IMR-90 (cell line): Measurements from ENCODE around the gene A3GALT2. TPM values are rescaled to one million over a fixed set of nuclear protein-coding genes. Genes with fewer than 3 reads are reported as not detected.
A peak's percentile ranks its signal among the peaks of the same experiment; 100 is the strongest.

ENCODE experiments used
- ATAC-seq: fragments of 200-7000 bp; cut with Tn5 transposase; 2 replicates; pipeline ENCODE4 v1.9.1; 2020; ENCODE audit warnings: low read depth, mild to moderate bottlenecking, moderate library complexity
- BruUV-seq: library from RNA; stranded (reverse); fragments of 400-500 nt; replicated peaks from 2 replicates; lab custom pipeline; 2021; lab: Mats Ljungman, UMichigan
- CTCF ChIA-PET: fragments of 300-600 bp; formaldehyde crosslinking; extraction: SDS; loops from one replicate; lab custom pipeline; 2021; ENCODE audit warnings: antibody characterized with exemption; lab: Yijun Ruan, JAX
- POLR2A ChIA-PET: fragments of 300-600 bp; sonication (Branson Sonifier 250); formaldehyde crosslinking; loops from one replicate; lab custom pipeline; 2022; ENCODE audit warnings: antibody characterized with exemption; ENCODE audit not compliant: unreplicated experiment; lab: Charles Lee
- DNase-seq: peaks from one replicate; pipeline ENCODE4 v3.0.0; 2013
- H2AFZ ChIP-seq: replicated peaks from 2 replicates; pipeline ENCODE3; 2013; ENCODE audit warnings: low read length, mild to moderate bottlenecking; ENCODE audit not compliant: poor library complexity
- H2AK5ac ChIP-seq: 2 replicates; pipeline ENCODE4 v1.6.1; 2013; ENCODE audit warnings: low read depth, low read length, inconsistent platforms
- H2AK9ac ChIP-seq: replicated peaks from 2 replicates; pipeline ENCODE3; 2013; ENCODE audit warnings: mild to moderate bottlenecking, low read depth, low read length, moderate library complexity; ENCODE audit not compliant: poor library complexity
- H2BK120ac ChIP-seq: 2 replicates; pipeline ENCODE4 v1.6.1; 2013; ENCODE audit warnings: low read depth, low read length, inconsistent platforms
- H2BK15ac ChIP-seq: 3 replicates; pipeline ENCODE4 v1.6.1; 2013; ENCODE audit warnings: low read depth, low read length, inconsistent platforms
- H2BK20ac ChIP-seq: 2 replicates; pipeline ENCODE4 v1.6.1; 2013; ENCODE audit warnings: low read depth, mild to moderate bottlenecking, inconsistent platforms, low read length, moderate library complexity
- H2BK5ac ChIP-seq: 2 replicates; pipeline ENCODE4 v1.6.1; 2013; ENCODE audit warnings: mild to moderate bottlenecking, low read depth, low read length, inconsistent platforms; ENCODE audit not compliant: poor library complexity, severe bottlenecking
- H3K14ac ChIP-seq: replicated peaks from 2 replicates; pipeline ENCODE4 v1.6.1; 2013; ENCODE audit warnings: low read depth, low read length, inconsistent platforms
- H3K18ac ChIP-seq: 2 replicates; pipeline ENCODE4 v1.6.1; 2013; ENCODE audit warnings: low read depth, low read length, control low read depth
- H3K23ac ChIP-seq: 2 replicates; pipeline ENCODE4 v1.6.1; 2013; ENCODE audit warnings: low read depth, low read length, inconsistent platforms
- H3K27ac ChIP-seq: 2 replicates; pipeline ENCODE4 v1.5.1; 2013; ENCODE audit warnings: mild to moderate bottlenecking, control low read depth, low read length; ENCODE audit not compliant: insufficient read depth
- H3K27me3 ChIP-seq: 2 replicates; pipeline ENCODE4 v1.6.1; 2013; ENCODE audit warnings: low read length; ENCODE audit not compliant: control insufficient read depth, insufficient read depth
- H3K36me3 ChIP-seq: 2 replicates; pipeline ENCODE4 v1.6.1; 2013; ENCODE audit warnings: low read length, mixed read lengths; ENCODE audit not compliant: control insufficient read depth, insufficient read depth
- H3K4ac ChIP-seq: 2 replicates; pipeline ENCODE4 v1.6.1; 2013; ENCODE audit warnings: low read depth, low read length, inconsistent platforms
- H3K4me1 ChIP-seq: 2 replicates; pipeline ENCODE4 v1.6.1; 2013; ENCODE audit warnings: low read length, mixed read lengths; ENCODE audit not compliant: control insufficient read depth, insufficient read depth
- H3K4me2 ChIP-seq: 2 replicates; pipeline ENCODE4 v1.6.1; 2013; ENCODE audit warnings: low read depth, mild to moderate bottlenecking, control low read depth, low read length, moderate library complexity
- H3K4me3 ChIP-seq: 2 replicates; pipeline ENCODE4 v1.5.1; 2013; ENCODE audit warnings: low read depth, mild to moderate bottlenecking, control low read depth, low read length, moderate library complexity; ENCODE audit not compliant: insufficient read depth
- H3K56ac ChIP-seq: 2 replicates; pipeline ENCODE4 v1.6.1; 2013; ENCODE audit warnings: low read length, inconsistent platforms; ENCODE audit not compliant: insufficient read depth; ENCODE audit errors: extremely low read depth
- H3K79me1 ChIP-seq, 2 experiments: 2 replicates each; pipeline ENCODE4 v1.6.1; 2013; ENCODE audit warnings: low read length in 2 of 2, inconsistent platforms in 1 of 2, low read depth in 1 of 2
- H3K9ac ChIP-seq: 2 replicates; pipeline ENCODE4 v1.6.1; 2013; ENCODE audit warnings: low read depth, low read length, control low read depth
- H3K9me1 ChIP-seq: 2 replicates; pipeline ENCODE4 v1.6.1; 2013; ENCODE audit warnings: low read length, inconsistent platforms; ENCODE audit not compliant: insufficient read depth
- H3K9me3 ChIP-seq: 2 replicates; pipeline ENCODE4 v1.6.1; 2013; ENCODE audit warnings: low read length; ENCODE audit not compliant: control insufficient read depth, insufficient read depth
- H4K20me1 ChIP-seq: 2 replicates; pipeline ENCODE4 v1.6.1; 2013; ENCODE audit warnings: low read length, inconsistent platforms; ENCODE audit not compliant: insufficient read depth
- H4K5ac ChIP-seq: 2 replicates; pipeline ENCODE4 v1.6.1; 2013; ENCODE audit warnings: mild to moderate bottlenecking, low read depth, low read length, control low read depth
- H4K8ac ChIP-seq, 2 experiments: 2 replicates each; pipeline ENCODE4 v1.6.1; 2013; ENCODE audit warnings: low read depth in 2 of 2, low read length in 2 of 2, control low read depth in 1 of 2, inconsistent platforms in 1 of 2
- H4K91ac ChIP-seq: 2 replicates; pipeline ENCODE4 v1.6.1; 2013; ENCODE audit warnings: low read depth, low read length, inconsistent platforms; ENCODE audit not compliant: insufficient read depth
- BHLHE40 ChIP-seq: fragments of 150-350 bp; IDR thresholded peaks from 2 replicates; pipeline ENCODE4 v1.6.1; 2016; ENCODE audit warnings: mild to moderate bottlenecking, low read depth, low read length
- CEBPB ChIP-seq: IDR thresholded peaks from 2 replicates; pipeline ENCODE4 v1.6.1; 2012; ENCODE audit warnings: low read depth, low read length, improper control_type of control experiment
- CHD1 ChIP-seq: IDR thresholded peaks from 2 replicates; pipeline ENCODE4 v1.6.1; 2012; ENCODE audit warnings: low read depth, low read length, improper control_type of control experiment
- CTCF ChIP-seq: conservative IDR thresholded peaks from 2 replicates; pipeline ENCODE4 v1.5.1; 2012; ENCODE audit warnings: mild to moderate bottlenecking, low read depth, low read length, improper control_type of control experiment
- ELK1 ChIP-seq: fragments of 150-350 bp; IDR thresholded peaks from 2 replicates; pipeline ENCODE4 v1.6.1; 2016; ENCODE audit warnings: low read depth, mild to moderate bottlenecking, low read length, moderate library complexity, borderline replicate concordance
- FOS ChIP-seq: fragments of 150-350 bp; IDR thresholded peaks from 2 replicates; pipeline ENCODE4 v1.6.1; 2016; ENCODE audit warnings: low read depth, low read length
- MAFK ChIP-seq: IDR thresholded peaks from 2 replicates; pipeline ENCODE4 v1.6.1; 2012; ENCODE audit warnings: low read depth, low read length, improper control_type of control experiment
- MAZ ChIP-seq: IDR thresholded peaks from 2 replicates; pipeline ENCODE4 v1.6.1; 2012; ENCODE audit warnings: low read depth, mild to moderate bottlenecking, low read length, improper control_type of control experiment, moderate library complexity, borderline replicate concordance
- MXI1 ChIP-seq: IDR thresholded peaks from 2 replicates; pipeline ENCODE4 v1.6.1; 2012; ENCODE audit warnings: low read depth, mild to moderate bottlenecking, low read length, moderate library complexity, borderline replicate concordance
- NFE2L2 ChIP-seq: fragments of 150-350 bp; IDR thresholded peaks from 2 replicates; pipeline ENCODE4 v1.6.1; 2016; ENCODE audit warnings: low read depth, mild to moderate bottlenecking, low read length
- POLR2A ChIP-seq: IDR thresholded peaks from 2 replicates; pipeline ENCODE4 v1.6.1; 2012; ENCODE audit warnings: mild to moderate bottlenecking, low read depth, low read length
- RAD21 ChIP-seq: IDR thresholded peaks from 2 replicates; pipeline ENCODE4 v1.6.1; 2012; ENCODE audit warnings: low read length, improper control_type of control experiment
- RCOR1 ChIP-seq: IDR thresholded peaks from 2 replicates; pipeline ENCODE4 v1.6.1; 2012; ENCODE audit warnings: mild to moderate bottlenecking, low read length, improper control_type of control experiment; ENCODE audit not compliant: insufficient replicate concordance
- RFX5 ChIP-seq: IDR thresholded peaks from 2 replicates; pipeline ENCODE4 v1.8.0; 2012; ENCODE audit warnings: low read depth, mild to moderate bottlenecking, low read length, moderate library complexity
- SMC3 ChIP-seq: fragments of 150-350 bp; IDR thresholded peaks from 2 replicates; pipeline ENCODE4 v1.6.1; 2016; ENCODE audit warnings: low read depth, mild to moderate bottlenecking, antibody characterized with exemption, low read length, moderate library complexity
- USF2 ChIP-seq: fragments of 150-350 bp; IDR thresholded peaks from 2 replicates; pipeline ENCODE4 v1.6.1; 2017; ENCODE audit warnings: mild to moderate bottlenecking, antibody characterized with exemption, low read length, low read depth
- WGBS, 2 experiments: methylation state at CpG; one replicate each; pipeline versions ENCODE4 v1.1.5 to v1.1.7; 2013; ENCODE audit warnings: missing lambda C conversion rate in 2 of 2; ENCODE audit not compliant: insufficient read length in 1 of 2; ENCODE audit errors: extremely low coverage in 2 of 2; 5-methylcytosine and 5-hydroxymethylcytosine counted together
- dilution Hi-C: fragments of 300-500 bp; cut with HindIII; formaldehyde crosslinking; loops from one replicate; pipeline ENCODE4 v1.14.3; 2018; ENCODE audit warnings: low sequenced_read_pairs; ENCODE audit not compliant: unreplicated experiment
- in situ Hi-C: fragments of 300-500 bp; cut with MboI; formaldehyde crosslinking; loops from 3 replicates; pipeline ENCODE4 v1.14.3; 2019; ENCODE audit warnings: low sequenced_read_pairs, inconsistent platforms, mixed read lengths
- intact Hi-C: fragments of 100-400 bp; cut with micrococcal nuclease; formaldehyde crosslinking; loops from 2 replicates; pipeline ENCODE4 v1.10.0; 2022
- polyA plus RNA-seq, 3 experiments: library from polyadenylated mRNA; depleted of rRNA; stranded (reverse); fragments of >200 nt; gene quantifications; 2 replicates each; pipeline ENCODE4 v1.2.3, GENCODE V29; 2012; ENCODE audit warnings: low replicate concordance in 1 of 3
- total RNA-seq: library from RNA; depleted of rRNA; stranded (reverse); fragments of >200 nt; gene quantifications from 2 replicates; pipeline ENCODE4 v1.2.3, GENCODE V29; 2012

The A3GALT2 gene
- total and polyA plus RNA-seq, 2 of the 4 experiments (the other 2 are of a cell fraction) = not detected

- no TSS peak for BruUV-seq
- POLR2A ChIA-PET = no interaction called here
- Histone ChIP-seq H2BK120ac (no peak overlapping the region), H2BK15ac (no peak overlapping the region), H2AK9ac (no peak overlapping the region), H3K4me1 (peaks cover 29% of the 10 kb centered on the region), H4K5ac (no peak overlapping the region), H4K91ac (no peak overlapping the region), H4K8ac (no peak overlapping the region), H3K27me3 (no peaks in the 10 kb centered on the region), H2BK20ac (no peak overlapping the region), H4K20me1 (no peaks in the 10 kb centered on the region), H2AFZ (no peak overlapping the region), H3K4ac (no peak overlapping the region), H3K18ac (no peak overlapping the region), H3K36me3 (no peaks in the 10 kb centered on the region; the same call in 1 of the 2 replicates), H3K23ac (no peak overlapping the region), H3K9me3 (no peaks in the 10 kb centered on the region), H2BK5ac (no peak overlapping the region), H3K27ac (no peak overlapping the region), H3K56ac (no peak overlapping the region), H3K9me1 (peaks cover 19% of the 10 kb centered on the region), H3K14ac (0 out of 2 replicates have a peak overlapping the region, but pooled peaks have one; percentile 23), H2AK5ac (no peak overlapping the region), H3K79me1 (peaks cover 4 to 14% of the 10 kb centered on the region in 2 experiments; a peak in 2 of 4 replicates), H3K9ac (no peak overlapping the region), H3K4me3 (no peak overlapping the region), H3K4me2 (no peak overlapping the region)
- ATAC-seq = no peak
- dilution Hi-C loops (no loop called here), intact Hi-C loops (loop anchor here (10.0 kb wide), 1 partner anchor 268 kb away; no protein-coding TSS in a partner anchor), in situ Hi-C loops (no loop called here)
- DNase-seq = no peak
- no CpG with 5 or more reads among the region's 5 CpGs for WGBS, 2 experiments
- TF ChIP-seq SMC3 (no peak), RFX5 (no peak), CHD1 (no peak), RAD21 (no peak), BHLHE40 (no peak), CEBPB (no peak), NFE2L2 (no peak), RCOR1 (no peak), ELK1 (no peak), MAZ (no peak), MXI1 (no peak), FOS (no peak), USF2 (no peak), POLR2A (no peak), MAFK (no peak), CTCF (no peak)
- CTCF ChIA-PET = no interaction called here
These were observed 42.1 kb upstream of the A3GALT2 start for GRCh38 chr1:33363021-33363420.
